Tibial nerve (tissue), 4 donors: ENCODE results near the gene SDR42E2.
A peak's percentile ranks its signal among the peaks of the same experiment; 100 is the strongest.

Source experiments
- EP300 ChIP-seq, 2 donors: sonication (generic); formaldehyde crosslinking; IDR thresholded peaks; one replicate each; pipeline ENCODE4 v1.6.1; 2017; ENCODE audit warnings: antibody characterized with exemption in 2 of 2, mild to moderate bottlenecking in 1 of 2
- POLR2A ChIP-seq, 2 donors: fragments of 450-650 bp; IDR thresholded peaks; one replicate each; pipeline ENCODE4 v1.6.1; 2017; ENCODE audit warnings: antibody characterized with exemption in 2 of 2, mild to moderate bottlenecking in 2 of 2, moderate library complexity in 2 of 2
- TF ChIP-seq, protein P1 (sequence below), 5 experiments: fragments of 200-600 bp in 3 of 5; fragments of 450-650 bp in 2 of 5; sonication (generic) in 3 of 5; IDR thresholded peaks; one replicate each; pipeline ENCODE4 v1.5.1; 2016 to 2019; ENCODE audit warnings: antibody characterized with exemption in 5 of 5, mild to moderate bottlenecking in 3 of 5, moderate library complexity in 2 of 5

GRCh38 chr16:22225060-22225459 lies 62.8 kb downstream of the SDR42E2 start:
- TF ChIP-seq, protein P1, sequence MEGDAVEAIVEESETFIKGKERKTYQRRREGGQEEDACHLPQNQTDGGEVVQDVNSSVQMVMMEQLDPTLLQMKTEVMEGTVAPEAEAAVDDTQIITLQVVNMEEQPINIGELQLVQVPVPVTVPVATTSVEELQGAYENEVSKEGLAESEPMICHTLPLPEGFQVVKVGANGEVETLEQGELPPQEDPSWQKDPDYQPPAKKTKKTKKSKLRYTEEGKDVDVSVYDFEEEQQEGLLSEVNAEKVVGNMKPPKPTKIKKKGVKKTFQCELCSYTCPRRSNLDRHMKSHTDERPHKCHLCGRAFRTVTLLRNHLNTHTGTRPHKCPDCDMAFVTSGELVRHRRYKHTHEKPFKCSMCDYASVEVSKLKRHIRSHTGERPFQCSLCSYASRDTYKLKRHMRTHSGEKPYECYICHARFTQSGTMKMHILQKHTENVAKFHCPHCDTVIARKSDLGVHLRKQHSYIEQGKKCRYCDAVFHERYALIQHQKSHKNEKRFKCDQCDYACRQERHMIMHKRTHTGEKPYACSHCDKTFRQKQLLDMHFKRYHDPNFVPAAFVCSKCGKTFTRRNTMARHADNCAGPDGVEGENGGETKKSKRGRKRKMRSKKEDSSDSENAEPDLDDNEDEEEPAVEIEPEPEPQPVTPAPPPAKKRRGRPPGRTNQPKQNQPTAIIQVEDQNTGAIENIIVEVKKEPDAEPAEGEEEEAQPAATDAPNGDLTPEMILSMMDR (IDR thresholded peaks at IDR 0.05) = no peak
- no peak for TF ChIP-seq POLR2A (IDR thresholded peaks at IDR 0.05)
- TF ChIP-seq EP300 (IDR thresholded peaks at IDR 0.05) = peak in 1 of 2 donors; percentile 62
